ENCODE data around the gene SUFU. TPM values are rescaled to one million over a fixed set of nuclear protein-coding genes. Genes with fewer than 3 reads are reported as not detected.
"Not testable (repeated sequence)": the region's sequence is repeated elsewhere in the genome, so short reads cannot be mapped to it uniquely, and the experiment has no call there.

Gene SUFU
- total RNA-seq, 1 donor from 2014 or later = 17.3 TPM

DNA sequence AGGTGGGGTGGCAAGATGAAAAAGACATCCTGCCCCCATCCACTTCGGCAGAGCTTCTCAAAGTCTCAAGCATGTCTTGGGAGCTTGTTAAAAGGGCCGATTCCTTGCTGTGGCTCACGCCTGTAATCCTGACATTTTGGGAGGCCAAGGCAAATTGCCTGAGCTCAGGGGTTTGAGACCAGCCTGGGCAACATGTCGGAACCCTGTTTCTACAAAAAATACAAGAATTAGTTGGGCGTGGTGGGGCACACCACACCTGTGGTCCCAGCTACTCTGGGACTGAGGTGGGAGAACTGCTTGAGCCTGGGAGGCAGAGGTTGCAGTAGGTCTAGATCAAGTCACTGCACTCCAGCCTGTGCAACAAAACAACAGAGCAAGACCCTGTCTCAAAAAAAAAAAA, 155.0 kb downstream of the SUFU start:
- peak overlapping the region; percentile 53 to 54 for H3K27ac ChIP-seq
- no peaks in the 10 kb centered on the region for H3K9me3 ChIP-seq
- TF ChIP-seq, protein P1, sequence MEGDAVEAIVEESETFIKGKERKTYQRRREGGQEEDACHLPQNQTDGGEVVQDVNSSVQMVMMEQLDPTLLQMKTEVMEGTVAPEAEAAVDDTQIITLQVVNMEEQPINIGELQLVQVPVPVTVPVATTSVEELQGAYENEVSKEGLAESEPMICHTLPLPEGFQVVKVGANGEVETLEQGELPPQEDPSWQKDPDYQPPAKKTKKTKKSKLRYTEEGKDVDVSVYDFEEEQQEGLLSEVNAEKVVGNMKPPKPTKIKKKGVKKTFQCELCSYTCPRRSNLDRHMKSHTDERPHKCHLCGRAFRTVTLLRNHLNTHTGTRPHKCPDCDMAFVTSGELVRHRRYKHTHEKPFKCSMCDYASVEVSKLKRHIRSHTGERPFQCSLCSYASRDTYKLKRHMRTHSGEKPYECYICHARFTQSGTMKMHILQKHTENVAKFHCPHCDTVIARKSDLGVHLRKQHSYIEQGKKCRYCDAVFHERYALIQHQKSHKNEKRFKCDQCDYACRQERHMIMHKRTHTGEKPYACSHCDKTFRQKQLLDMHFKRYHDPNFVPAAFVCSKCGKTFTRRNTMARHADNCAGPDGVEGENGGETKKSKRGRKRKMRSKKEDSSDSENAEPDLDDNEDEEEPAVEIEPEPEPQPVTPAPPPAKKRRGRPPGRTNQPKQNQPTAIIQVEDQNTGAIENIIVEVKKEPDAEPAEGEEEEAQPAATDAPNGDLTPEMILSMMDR (IDR thresholded peaks at IDR 0.05) = no peak
- intact Hi-C loops (cut with DNase I) = no loop called here
- peaks cover 46% of the 10 kb centered on the region in 2 donors for H3K36me3 ChIP-seq
- no peaks in the 10 kb centered on the region for H3K27me3 ChIP-seq
- peaks cover 6 to 9% of the 10 kb centered on the region in 2 donors for H3K4me1 ChIP-seq
- no peak for DNase-seq (ENCODE audit: low spot score in 2 of 2)
- H3K4me3 ChIP-seq = no peak overlapping the region

GRCh38 chr10:102660888-102661657, 157.3 kb downstream of the SUFU start:
- peaks cover 6 to 9% of the 10 kb centered on the region in 2 donors for H3K4me1 ChIP-seq
- DNase-seq (ENCODE audit: low spot score in 2 of 2) = no peak
- TF ChIP-seq, protein P1 (IDR thresholded peaks at IDR 0.05) = no peak
- no peaks in the 10 kb centered on the region for H3K27me3 ChIP-seq
- H3K9me3 ChIP-seq = no peaks in the 10 kb centered on the region
- peak overlapping the region in 1 of 2 donors; percentile 19 for H3K4me3 ChIP-seq
- peaks cover 23 to 25% of the 10 kb centered on the region in 2 donors for H3K36me3 ChIP-seq
- intact Hi-C loops (cut with DNase I) = no loop called here
- peak overlapping the region in 1 of 2 donors; percentile 34 for H3K27ac ChIP-seq

GRCh38 chr10:102661658-102662028, 157.9 kb downstream of the SUFU start:
- TF ChIP-seq, protein P1 (IDR thresholded peaks at IDR 0.05) = no peak
- Histone ChIP-seq H3K4me1 (peaks cover 6 to 9% of the 10 kb centered on the region in 2 donors), H3K27ac (peak overlapping the region in 1 of 2 donors; percentile 34), H3K36me3 (peaks cover 17 to 19% of the 10 kb centered on the region in 2 donors), H3K4me3 (no peak overlapping the region), H3K27me3 (no peaks in the 10 kb centered on the region), H3K9me3 (no peaks in the 10 kb centered on the region)
- DNase-seq (ENCODE audit: low spot score in 2 of 2) = no peak
- intact Hi-C loops (cut with DNase I) = no loop called here

DNA sequence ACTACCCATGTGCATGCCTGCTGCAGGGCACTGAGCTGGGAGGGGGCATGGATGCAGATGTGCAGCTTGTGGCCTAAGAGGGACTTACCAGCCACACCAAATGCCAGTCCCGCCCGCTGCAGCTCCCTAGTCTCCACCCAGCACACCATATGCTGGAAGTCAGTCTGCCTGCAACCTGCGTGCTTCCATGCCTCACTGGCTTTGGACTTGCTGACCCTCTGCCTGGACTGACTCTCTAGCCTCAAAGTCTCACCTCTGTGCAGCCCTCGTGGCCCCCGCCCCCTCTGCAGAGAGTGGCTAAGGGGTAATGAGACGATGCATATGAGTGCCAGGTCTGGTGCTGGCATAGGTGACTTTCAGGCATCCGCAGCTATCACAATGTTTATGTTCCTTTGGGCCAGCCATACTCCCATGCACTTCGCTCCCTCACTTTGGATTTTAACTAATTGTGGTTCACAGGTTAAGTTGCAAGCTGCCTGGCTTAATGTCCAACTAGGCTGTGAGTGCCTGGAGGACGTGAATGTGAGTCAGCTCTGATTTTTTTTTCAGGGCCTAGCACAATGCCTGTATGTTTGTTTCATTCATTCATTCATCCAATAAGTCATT, 162.2 kb downstream of the SUFU start:
- TF ChIP-seq, protein P1 (IDR thresholded peaks at IDR 0.05) = no peak
- no peak overlapping the region for H3K27ac ChIP-seq
- no peaks in the 10 kb centered on the region for H3K27me3 ChIP-seq
- intact Hi-C loops (cut with DNase I) = no loop called here
- H3K4me3 ChIP-seq = no peak overlapping the region
- no peaks in the 10 kb centered on the region for H3K9me3 ChIP-seq
- H3K36me3 ChIP-seq = no peaks in the 10 kb centered on the region
- no peak for DNase-seq (ENCODE audit: low spot score in 2 of 2)
- peaks cover 3 to 15% of the 10 kb centered on the region in 2 donors for H3K4me1 ChIP-seq

GRCh38 chr10:102667411-102667810, 163.6 kb downstream of the SUFU start:
- DNase-seq (ENCODE audit: low spot score in 2 of 2); H3K27ac ChIP-seq; H3K4me3 ChIP-seq; intact Hi-C loops (cut with DNase I); H3K27me3 ChIP-seq; H3K9me3 ChIP-seq; H3K36me3 ChIP-seq: not testable (repeated sequence)
- peaks cover 0 to 12% of the 10 kb centered on the region in 2 donors for H3K4me1 ChIP-seq

All from ascending aorta (tissue), 2 donors.